ENCODE measurements around the gene ANKRD44. TPM values are rescaled to one million over a fixed set of nuclear protein-coding genes. Genes with fewer than 3 reads are reported as not detected.
A peak's percentile ranks its signal among the peaks of the same experiment; 100 is the strongest.

Gene ANKRD44
- polyA plus RNA-seq, 12 donors, result 11.2 to 34.8 (median 21.1) TPM; not detected in 1

DNA sequence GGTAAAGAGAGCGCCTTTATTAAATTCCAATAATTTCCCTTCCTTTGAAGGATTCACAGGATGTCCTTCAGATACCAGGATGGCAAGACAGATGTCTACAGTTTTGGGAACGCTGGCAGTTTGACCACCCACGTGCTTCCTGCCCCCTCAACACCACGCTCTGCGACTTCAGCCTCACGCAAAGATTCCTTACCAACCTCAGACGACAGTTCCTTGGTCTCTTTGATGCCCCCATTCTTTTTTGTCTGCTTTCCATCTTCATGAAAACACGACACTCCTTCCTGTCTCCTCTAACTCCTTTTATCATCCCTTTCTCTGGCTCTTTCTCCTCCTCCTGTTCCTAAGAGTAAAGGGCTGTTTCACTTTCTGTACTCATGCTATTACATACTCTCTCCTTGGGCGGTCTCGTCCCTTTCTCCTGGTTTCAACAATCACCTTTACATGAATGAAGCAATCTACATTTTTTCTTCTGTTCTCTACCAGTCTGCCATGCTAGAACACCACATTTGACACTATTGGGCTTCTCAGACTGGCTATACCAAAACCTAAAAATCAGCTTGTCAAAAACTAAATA is 194.2 kb downstream of the ANKRD44 start:
- DNase-seq, result no peak

DNA sequence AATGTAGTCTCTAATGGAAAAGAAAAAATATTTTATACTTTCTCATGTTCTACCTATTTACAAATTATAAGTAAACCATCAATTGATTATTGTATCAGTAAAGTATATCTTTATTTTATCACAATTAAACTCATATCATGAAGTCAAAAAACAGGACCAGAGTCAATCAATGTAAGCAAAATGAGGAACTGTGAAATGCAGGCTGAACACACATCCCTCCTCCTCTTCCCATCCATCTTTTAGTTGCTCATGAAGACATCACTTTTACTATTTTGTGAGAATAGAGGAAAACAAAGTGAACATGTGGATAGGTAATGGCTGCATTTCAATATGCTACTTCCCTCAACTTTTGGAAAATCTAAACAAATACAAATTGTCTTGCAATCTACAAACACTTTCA is 195.3 kb downstream of the ANKRD44 start:
- no peak for DNase-seq

DNA sequence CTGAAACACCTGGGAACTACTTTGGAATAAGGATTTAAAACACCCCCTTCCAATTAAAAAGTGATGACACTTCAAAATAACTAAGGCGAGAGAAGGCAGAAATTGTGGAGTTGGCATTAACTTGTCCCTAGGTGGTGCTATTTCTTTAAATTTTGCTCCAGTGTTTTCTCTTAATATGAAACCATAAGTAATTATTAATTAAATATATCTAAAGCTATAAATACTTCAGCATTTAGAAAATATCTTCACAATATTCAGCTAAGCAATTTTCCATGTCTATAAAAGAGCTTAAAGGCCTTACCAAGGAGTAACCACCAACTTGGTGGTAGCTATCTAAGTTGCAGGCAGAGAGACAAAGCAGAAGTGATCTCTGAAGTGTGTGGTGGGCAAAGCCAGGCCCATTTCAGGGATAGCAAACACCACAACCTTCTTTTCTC is 197.3 kb downstream of the ANKRD44 start:
- DNase-seq, result no peak

DNA sequence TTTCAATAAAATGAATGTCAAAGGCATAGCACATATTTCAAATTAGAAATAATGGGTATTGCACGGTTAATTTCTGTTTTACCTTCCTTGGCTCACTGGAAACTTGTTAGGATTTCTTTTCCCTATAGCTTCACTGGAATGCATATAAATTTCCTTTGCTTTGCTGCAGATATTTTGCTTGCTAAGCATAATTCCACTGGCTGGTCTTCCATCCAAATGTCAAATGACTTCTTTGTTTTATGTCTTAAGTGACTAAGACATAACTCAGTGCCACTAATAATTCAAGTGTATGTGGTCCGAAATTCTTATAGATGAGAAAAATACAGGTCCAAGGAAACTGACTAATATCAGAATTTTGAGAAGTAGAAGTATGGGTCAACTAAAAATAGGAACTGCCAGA is 201.3 kb downstream of the ANKRD44 start:
- DNase-seq, result no peak

DNA sequence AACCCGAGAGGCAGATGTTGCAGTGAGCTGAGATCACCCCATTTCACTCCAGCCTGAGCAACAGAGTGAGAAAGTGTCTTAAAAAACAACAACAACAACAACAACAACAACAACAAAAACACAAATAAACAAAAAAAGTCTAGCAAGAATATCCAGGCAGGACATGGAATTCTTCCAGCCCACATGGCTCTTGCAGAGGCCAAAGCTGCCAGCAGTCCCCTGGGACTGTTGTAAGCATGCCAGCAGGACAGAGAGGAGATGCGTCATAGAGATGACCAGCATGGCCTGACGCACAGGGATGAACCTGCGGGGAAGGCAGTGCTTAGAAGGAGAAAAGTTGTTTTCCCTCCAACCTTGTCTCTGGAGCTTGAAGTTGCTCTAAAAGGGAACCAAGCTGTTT is 201.8 kb downstream of the ANKRD44 start:
- no peak for DNase-seq

DNA sequence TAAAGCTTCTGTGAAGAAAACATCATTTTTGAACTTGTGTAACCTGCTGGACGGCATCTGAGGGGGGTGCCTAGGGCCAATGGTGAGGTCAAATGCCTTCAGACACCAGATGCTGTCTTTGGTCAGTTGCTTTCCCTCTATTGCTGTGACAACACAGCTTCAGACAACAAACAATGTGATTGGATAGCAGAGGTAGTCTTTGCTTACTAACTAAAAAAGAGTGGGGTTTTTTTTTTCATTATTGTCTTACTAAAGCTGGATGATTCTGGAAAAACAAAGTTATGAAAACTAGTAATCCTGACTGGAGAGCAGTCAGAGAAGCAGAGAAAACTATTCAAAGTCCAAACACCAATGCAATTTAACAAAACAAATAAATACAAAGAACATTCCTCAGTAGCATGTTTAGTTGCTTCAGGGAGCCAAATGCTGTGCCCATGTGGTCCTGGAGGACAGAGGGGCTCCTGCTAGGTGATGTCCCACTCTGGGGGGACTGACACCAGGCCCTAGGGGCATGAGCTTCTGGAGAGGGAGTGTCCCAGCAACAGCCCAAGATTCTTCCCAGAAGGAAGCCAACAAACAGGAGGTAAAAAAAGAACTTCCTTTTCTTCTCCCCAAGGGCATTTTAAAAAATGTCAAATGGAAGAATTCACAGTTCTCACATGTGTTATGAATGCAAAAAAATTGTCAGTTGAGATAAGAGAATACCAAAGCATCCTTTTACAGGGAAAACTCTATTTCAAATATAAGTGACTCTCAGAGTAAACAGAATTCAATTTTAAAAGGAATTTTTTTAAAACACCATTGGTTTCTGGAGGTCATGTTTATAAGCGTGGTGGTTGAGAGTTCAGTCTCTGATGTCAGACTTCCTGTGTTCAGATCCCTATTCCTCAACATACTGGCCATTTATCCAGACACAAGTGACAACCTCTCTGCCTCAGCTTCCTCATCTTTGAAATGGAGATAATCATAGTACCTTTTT is 203.0 kb downstream of the ANKRD44 start:
- DNase-seq, result no peak

DNA sequence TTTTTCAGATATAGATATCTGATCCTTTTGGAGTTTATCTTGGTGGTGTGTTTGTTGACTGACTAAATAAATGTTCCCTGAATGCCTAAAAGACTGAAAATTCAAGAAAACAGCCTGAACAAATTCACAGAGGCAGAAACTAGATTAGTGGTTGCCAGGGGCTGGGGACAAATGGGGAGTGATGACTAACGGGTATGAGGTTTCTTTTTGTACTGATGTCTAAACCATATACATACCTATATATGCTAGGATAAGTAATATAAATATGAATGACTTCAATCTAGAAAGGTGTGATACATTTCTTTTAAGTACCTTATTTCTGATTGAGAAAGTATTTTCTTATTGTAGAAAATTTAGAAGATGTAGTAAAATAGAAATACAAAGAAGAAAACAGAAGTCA is 207.2 kb downstream of the ANKRD44 start:
- DNase-seq, result no peak

DNA sequence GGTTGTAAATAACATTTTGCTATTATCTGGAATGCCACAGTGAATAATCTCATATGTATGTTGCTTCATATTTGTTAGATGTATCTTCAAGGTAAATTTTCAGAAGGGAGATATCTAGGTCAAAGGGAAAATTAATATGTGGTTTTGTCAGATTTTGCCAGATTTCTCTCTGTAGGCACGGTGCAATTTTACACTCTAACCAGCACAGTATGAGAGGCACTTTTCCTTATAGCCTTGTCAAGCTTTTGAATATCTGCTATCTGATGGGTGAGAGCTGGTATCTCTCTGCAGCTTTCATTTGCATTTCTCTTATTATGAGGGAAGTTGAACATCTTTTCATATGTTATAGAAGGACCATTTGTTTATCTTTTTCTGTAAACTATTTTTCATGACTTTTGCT is 208.3 kb downstream of the ANKRD44 start:
- no peak for DNase-seq

DNA sequence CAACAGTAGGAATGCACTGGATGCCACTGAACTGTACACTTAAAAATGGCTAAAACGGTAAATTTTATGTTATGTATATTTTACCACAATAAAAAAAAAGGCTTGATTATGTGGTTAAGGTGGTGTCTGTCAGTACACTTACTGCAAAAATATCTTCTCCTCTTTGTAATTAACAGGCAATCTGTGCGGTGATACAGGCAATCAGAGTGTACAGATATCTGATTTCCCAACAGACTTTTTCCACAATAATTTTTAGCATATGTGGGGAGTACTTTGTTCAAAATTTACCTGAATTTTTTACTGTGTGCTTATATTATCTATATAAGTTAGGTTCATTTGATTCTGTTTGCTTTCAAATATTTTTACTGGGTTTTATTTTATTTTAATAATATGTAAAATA is 209.1 kb downstream of the ANKRD44 start:
- no peak for DNase-seq

DNA sequence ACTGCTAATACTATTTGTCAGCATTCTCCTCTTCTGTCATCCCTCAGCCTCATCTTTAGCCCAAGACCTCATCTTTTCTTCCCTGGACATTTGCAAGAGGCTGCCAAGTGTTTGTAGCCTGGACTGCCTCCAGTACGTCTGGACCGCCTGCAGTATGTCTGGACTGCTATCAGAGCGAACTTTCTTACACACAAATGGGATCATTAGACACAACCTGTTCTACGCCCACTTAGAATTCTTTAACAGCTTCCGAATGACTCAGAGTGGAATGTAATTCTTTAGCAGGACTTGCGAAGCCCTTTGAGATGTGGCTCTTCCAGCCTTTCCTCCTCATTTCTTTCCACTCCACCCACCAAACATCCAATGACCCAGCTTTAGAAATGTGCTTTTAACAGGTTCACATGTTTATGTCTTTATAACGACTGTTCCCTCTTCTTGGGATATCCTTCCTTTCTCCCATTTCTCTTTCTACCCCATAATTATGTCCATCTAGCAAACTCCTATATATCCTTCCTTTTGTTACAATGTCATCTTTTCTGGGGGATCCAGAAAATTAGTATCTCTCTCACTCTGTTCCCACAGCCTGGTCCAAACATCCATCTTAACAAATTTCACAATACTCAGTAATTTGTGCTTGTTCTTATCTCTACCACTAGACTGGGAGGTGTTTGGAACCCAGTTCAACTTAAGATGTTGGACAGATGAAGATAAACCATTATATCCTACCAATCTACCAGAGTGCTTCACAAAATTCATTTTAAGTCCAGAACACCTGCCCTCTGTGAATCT is 212.8 kb downstream of the ANKRD44 start:
- DNase-seq, result peak; percentile 83

DNA sequence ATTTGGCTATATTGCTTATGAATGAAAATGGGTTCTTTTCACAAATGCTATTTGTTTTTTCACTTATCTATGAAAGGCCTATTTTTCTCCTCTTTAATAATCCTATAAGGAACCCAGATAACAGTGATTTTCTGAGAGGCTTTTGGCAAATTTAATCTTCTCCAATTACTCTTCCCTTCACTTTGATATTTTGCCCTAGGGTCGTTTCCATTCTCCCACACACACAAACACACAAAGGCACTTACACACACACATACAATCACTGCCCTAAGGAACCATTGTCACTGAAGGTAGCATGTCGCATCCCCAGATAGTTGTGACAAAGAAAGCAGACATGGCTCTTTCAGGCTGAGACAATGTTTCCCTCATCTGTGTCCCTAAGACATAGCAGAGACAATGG is 213.9 kb downstream of the ANKRD44 start:
- DNase-seq, result no peak

DNA sequence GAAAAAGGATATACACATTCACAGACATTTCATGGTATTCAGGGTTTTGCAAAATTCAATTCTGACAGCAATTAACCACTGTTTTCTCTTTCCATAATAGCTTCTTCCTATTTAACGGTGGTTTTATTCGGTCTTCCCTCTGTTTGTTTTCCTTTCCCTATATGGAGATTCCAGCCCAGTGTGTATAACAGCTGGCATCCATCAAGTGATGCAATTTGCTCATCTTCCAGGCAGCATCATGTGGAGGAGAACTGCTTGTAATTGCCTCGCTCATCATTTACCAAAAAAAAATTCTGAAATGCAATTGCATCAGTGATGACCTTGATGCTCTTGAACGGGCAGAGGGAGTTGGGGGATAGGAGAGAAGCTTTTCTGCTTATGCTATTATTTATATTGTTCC is 218.1 kb downstream of the ANKRD44 start:
- DNase-seq, result peak; percentile 62

DNA sequence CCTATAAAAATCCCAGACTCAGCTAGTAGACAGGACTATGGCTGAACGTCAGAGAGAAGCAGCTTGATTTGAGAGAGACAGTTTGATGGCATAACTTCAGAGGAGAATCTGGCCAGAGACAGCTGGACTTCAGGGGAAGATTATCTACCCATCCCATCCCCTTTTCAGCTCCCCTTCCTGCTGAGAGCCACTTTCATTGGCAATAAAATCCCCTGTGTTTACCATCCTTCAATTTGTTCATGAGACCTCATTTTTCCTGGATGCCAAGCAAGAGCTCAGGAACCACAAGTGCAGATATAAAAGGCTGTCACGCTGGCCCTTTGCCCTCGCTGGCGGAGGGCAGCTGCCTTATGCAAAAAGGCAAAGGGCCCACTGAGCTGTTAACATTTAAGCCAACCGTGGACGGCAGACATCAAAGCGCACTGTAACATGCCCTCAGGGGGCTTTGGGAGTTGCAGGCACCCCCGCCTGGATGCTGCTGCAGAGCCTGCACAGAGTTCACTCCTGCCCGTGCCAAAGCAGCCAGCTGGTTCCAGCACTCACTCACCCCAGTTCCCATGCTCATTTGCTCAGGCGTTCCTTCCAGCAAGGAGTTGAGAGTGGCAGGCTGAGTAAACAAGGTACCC is 219.7 kb downstream of the ANKRD44 start:
- no peak for DNase-seq

DNA sequence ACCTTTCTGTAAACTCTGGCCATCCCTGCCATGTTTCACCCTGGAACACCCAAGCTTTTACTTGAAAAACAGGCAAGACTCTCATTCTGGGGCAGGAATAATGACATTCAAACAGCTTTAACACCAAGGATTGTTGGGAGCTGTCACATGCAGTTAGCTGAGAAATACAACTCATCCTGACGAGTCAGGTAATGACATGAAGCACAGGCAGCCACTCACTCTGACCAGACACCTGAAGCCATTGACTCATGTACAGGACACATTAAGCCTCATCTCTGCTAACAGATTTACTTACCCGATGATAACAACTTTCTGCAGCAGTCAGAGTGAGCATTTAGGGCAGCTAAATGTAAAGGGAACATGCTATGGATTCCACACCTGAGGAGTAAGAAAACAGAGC is 220.9 kb downstream of the ANKRD44 start:
- DNase-seq, result no peak

DNA sequence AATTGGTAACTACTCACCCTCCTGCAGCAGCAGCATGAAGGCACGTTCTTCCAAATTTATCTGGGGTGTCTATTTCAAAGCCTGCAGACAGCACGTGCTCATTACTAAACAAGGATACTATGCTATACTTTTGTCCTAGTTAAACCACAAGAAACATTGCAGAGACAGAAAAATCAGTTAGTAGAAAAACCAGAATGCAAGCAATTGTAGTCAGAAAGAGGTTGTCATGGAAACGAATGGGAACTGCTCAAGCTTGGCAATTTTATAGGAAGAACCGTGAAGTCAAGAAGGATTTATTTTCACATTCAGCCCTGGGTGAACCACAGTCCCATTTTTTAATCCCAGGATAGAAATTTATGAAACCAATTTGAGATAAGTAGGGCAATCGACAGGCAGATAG is 221.9 kb downstream of the ANKRD44 start:
- DNase-seq, result peak; percentile 67

DNA sequence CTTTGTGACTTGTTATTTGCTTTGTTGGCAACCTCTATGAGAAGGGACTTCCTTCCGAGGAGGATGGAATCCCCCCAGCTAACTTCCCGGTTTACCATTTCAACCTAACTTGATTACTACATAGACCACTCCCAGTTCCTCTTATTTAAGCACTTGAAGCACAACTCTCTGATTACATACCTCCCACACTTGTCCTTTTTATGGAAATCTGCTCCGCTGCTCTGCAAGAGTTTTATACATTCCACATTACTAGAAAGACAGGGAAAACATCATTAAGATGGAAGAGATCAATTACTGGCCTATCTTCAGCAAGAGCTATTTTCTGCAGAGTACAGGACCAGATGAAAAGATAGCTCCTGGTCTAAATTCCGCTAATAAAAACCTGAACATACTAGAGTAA is 224.1 kb downstream of the ANKRD44 start:
- DNase-seq, result no peak

DNA sequence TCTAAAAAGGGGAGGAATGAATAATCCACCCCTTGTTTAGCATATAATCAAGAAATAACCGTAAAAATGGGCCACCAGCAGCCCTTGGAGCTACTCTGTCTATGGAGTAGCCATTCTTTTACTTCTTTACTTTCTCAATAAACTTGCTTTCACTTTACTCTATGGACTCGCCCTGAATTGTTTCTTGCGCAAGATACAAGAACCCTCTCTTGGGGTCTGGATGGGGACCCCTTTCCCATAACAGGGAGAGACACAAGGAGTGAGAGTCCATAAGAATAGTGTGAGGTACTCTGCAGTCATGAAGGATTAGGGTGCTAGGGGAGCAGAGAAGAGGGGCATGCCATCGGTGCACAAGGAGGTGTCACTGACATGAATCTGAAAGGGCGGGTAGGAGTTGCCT is 224.9 kb downstream of the ANKRD44 start:
- no peak for DNase-seq

DNA sequence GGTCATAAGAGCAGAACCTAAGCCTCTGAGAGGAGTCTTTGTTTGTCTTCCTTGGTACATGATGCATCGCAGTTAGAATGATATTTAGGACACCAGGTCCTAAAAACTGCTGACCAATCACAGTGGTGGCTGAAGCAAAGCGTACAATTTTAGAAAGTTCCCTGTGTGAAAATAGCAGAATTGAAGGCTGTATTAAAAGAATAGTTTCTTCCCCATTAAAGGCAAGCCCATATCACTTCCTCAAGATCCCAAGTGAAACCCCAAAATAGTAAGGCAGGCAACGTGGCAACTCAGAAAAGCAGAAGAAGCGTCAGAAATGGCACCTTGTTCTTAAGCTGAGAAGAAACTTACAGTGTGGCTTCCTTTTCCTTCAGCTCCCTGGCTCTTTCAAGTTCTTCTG is 229.3 kb downstream of the ANKRD44 start:
- DNase-seq, result no peak

DNA sequence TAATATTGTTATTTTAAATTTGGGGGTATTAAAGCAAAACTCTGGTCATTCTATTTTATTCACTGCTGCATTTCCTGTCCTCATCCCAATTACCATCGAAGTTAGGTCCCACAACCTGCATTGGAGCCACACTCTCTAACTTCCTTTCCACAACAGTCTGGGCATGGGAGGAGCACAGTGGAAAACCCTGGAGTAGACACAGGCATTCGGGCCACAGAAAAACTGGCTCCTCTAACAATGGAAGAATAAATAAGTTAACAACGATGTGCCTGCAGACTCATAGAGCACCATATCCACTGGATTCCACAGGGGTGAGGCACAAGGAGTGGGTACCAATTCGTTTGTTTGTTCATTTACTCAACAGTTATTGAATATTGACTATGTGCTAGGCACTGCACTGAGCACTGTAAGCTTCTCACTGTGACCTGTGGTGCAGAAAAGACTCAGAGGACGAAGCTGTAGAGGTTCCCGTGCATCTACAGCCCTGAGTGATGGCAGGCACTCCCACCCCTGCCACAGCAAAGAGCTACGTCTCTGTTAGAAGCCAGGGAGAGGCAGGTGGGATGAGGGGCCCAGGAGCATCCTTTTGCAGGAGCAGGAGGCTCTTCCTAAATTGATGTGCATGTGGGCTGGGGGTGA is 229.9 kb downstream of the ANKRD44 start:
- DNase-seq, result no peak

DNA sequence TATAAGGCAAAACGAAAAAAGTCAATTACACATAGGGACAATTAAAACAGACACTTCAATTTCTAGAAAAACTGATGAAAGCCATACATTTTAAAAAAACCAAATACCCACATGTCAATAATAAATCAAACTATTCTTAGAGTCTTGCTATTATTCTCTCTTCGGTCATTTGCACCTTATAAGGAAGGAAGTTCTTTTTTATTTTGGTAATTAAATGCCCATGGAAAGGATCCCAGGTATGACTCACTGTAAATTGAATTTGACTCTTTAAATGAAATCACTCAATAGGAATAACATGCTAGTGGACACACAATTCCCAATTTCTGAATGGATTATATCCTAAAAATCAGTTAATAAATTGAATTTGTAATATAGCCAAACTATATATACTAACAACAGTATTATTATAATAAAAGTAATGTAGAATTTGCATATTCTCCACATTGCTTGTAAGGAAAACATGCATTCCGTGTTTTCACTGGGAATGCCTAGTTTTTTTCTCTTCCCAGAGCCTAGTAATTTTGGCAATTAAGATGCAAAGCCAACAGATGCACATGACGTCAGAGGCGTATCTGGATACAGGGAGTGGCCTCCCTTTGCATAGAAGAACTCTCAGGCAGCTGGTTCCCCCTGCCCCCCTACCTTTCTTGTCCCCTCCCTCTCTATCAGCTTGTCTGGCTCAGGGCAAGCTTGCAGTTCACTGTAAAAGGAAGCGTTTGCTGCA is 230.6 kb downstream of the ANKRD44 start:
- DNase-seq, result no peak

DNA sequence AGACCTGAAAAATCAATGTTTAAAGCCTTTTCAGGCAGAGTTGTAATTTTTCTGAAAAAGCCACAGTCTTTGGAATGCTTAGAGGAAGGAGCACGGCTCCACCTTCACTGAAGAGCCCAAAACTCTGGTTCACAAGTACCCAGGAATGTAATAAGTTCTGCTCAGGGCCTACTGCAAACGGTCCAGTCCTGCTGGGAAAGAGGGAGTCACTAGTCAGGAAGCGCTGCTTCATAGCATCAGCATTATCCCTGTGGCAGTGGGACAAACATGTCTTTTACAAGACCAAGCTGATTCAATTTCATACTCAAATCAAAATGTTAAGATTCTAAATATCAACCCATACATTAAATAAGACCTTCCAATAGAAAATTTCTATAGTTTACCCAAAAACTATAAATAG is 231.2 kb downstream of the ANKRD44 start:
- DNase-seq, result no peak

Measured in muscle of arm (tissue), 12 donors.